Ammon's horn (tissue), 1 donor: ENCODE data around the gene BABAM1.

Experiments
- DNase-seq: peaks from one replicate; pipeline ENCODE4 v3.0.0-alpha.2; 2016; ENCODE audit warnings: low spot score

Gene BABAM1

GRCh38 chr19:17303940-17304267 lies 36.7 kb downstream of the BABAM1 start:
- no peak for DNase-seq

- DNase-seq: no peak
Measured at GRCh38 chr19:17304386-17305215, 37.4 kb downstream of the BABAM1 start.

- DNase-seq: no peak
Measured at GRCh38 chr19:17305216-17305516, 37.9 kb downstream of the BABAM1 start.

- DNase-seq: peak; percentile 97
Measured at GRCh38 chr19:17305517-17306284, 38.5 kb downstream of the BABAM1 start, which contains the start of gene MRPL34. MRPL34 (plus strand) TSS chr19:17305872; CDS start chr19:17305893, 21 bp downstream.

- no peak for DNase-seq
Measured at GRCh38 chr19:17306285-17306714, 39.1 kb downstream of the BABAM1 start.

GRCh38 chr19:17307876-17308377 lies 40.7 kb downstream of the BABAM1 start:
- DNase-seq: no peak

GRCh38 chr19:17309198-17309964 lies 42.1 kb downstream of the BABAM1 start, which contains the start of gene DDA1:
DDA1 (plus strand) TSS chr19:17309563; CDS start chr19:17309655, 92 bp downstream.
- DNase-seq: peak; percentile 100

GRCh38 chr19:17309965-17310461 lies 42.8 kb downstream of the BABAM1 start:
- DNase-seq: no peak

- no peak for DNase-seq
Measured at GRCh38 chr19:17311455-17312188, 44.4 kb downstream of the BABAM1 start.

- no peak for DNase-seq
Measured at GRCh38 chr19:17312189-17313113, 45.2 kb downstream of the BABAM1 start.

- no peak for DNase-seq
Measured at GRCh38 chr19:17314007-17314593, 46.9 kb downstream of the BABAM1 start.

GRCh38 chr19:17318966-17319365 lies 51.7 kb downstream of the BABAM1 start:
- DNase-seq: no peak

- no peak for DNase-seq
Measured at GRCh38 chr19:17319473-17320238, 52.4 kb downstream of the BABAM1 start.

- DNase-seq: no peak
Measured at GRCh38 chr19:17320435-17320834, 53.2 kb downstream of the BABAM1 start.

- DNase-seq: no peak
Measured at GRCh38 chr19:17321655-17322489, 54.6 kb downstream of the BABAM1 start.

- DNase-seq: peak; percentile 57
Measured at GRCh38 chr19:17322854-17323253, 55.6 kb downstream of the BABAM1 start.

GRCh38 chr19:17323300-17323963 lies 56.2 kb downstream of the BABAM1 start:
- no peak for DNase-seq

- no peak for DNase-seq
Measured at GRCh38 chr19:17323964-17324332, 56.7 kb downstream of the BABAM1 start.
